ENCODE results near the gene PAAF1.

The PAAF1 gene

GRCh38 chr11:73946798-73947458, 70.1 kb downstream of the PAAF1 start:
- no peak for DNase-seq

DNA sequence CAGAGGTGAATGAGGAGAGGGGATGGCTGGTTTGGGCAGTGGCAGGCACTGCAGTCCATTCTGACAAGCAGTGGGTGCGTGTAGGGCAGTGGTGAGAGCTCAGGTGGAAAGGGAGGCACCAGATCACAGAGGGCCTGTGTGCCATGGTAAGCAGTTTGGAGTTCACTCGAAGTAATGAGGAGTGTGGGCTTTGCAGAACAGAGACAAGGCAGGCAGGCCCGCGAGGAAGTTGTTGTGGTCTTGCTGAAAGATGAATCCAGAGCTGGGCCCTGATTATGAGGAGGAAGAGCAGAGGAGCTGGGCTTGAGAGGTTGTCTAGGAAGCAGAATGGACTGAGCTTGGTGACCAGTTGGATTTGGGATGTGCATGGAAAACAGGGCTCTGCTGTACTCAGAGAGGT, 72.4 kb downstream of the PAAF1 start:
- DNase-seq = no peak

GRCh38 chr11:73949912-73950311, 73.1 kb downstream of the PAAF1 start:
- no peak for DNase-seq

DNA sequence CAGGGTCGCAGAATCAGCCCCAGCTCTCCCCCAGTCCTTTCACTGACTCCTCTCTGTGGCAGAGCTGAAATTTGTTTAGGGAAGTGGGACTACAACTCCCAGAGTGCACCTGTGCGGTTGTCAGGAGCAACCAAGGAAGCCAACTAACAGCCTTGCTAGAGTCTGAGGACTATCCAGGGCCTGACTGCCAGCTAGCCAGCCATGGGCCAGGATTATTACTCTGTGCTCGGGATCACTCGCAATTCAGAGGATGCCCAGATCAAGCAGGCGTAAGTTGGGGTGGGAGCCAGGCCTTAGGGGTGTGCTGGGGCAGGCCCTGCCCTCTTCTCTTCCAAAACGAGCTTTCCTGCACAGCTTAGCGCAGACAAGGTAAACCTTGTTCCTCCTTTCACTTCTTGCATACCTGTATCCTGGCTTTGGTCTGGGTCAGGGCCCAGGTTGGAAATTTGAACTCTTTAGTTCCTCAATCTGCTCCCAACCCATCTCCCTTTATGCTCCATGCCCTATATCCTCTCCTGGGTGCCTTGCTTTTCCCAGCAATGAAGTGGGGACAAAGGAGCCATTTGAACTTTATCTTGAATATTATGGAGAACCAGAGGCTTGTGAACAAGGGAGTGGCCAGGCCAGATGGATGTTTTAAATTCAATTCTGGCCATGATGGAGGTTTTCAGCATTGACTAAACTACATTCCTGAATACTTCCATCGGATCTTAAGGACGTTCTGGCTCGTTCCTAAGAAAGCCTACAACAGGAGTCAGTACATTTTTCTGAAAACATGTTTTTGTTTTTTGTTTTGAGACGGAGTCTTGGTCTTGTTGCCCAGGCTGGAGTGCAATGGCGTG, 74.3 kb downstream of the PAAF1 start, which contains the start of gene DNAJB13:
DNAJB13 (plus strand) TSS at position 158 of the 842 bp plus-strand sequence; CDS start at position 202, 44 bp downstream.
- peak; percentile 87 for DNase-seq

- DNase-seq = no peak
Measured at GRCh38 chr11:73951797-73952196, 75.0 kb downstream of the PAAF1 start.

- no peak for DNase-seq
Measured at GRCh38 chr11:73956876-73957653, 80.3 kb downstream of the PAAF1 start.

- no peak for DNase-seq
Measured at GRCh38 chr11:73957654-73958361, 81.0 kb downstream of the PAAF1 start.

- DNase-seq = no peak
Measured at GRCh38 chr11:73958521-73959141, 81.8 kb downstream of the PAAF1 start.

GRCh38 chr11:73961321-73961720, 84.5 kb downstream of the PAAF1 start:
- DNase-seq = no peak

GRCh38 chr11:73962101-73962705, 85.4 kb downstream of the PAAF1 start:
- no peak for DNase-seq

GRCh38 chr11:73963861-73964260, 87.1 kb downstream of the PAAF1 start:
- no peak for DNase-seq

- DNase-seq = no peak
Measured at GRCh38 chr11:73965076-73965763, 88.4 kb downstream of the PAAF1 start.

DNA sequence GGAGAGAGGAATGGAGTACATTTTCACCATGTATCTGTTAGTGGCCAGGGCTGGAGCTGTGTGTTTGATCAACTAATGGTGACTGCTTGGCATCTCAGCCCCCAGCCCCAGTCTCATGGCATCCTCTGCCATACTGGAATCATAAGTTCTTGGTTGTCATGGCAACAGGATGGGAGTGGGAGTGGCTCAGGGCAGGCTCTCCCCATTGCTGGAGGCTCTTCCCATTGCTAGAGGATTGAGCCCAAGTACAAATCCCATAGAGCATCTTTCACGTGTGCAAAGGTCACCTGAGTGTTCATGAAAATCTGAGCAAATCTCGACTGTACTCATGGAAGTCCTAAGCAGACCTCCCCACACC, 88.9 kb downstream of the PAAF1 start:
- DNase-seq = no peak

GRCh38 chr11:73968356-73968966, 91.7 kb downstream of the PAAF1 start:
- DNase-seq = no peak

- no peak for DNase-seq
Measured at GRCh38 chr11:73969091-73969490, 92.3 kb downstream of the PAAF1 start.

- DNase-seq = no peak
Measured at GRCh38 chr11:73969991-73970800, 93.4 kb downstream of the PAAF1 start.

GRCh38 chr11:73971175-73971719, 94.4 kb downstream of the PAAF1 start:
- no peak for DNase-seq

GRCh38 chr11:73972187-73972586, 95.4 kb downstream of the PAAF1 start:
- DNase-seq = no peak

DNA sequence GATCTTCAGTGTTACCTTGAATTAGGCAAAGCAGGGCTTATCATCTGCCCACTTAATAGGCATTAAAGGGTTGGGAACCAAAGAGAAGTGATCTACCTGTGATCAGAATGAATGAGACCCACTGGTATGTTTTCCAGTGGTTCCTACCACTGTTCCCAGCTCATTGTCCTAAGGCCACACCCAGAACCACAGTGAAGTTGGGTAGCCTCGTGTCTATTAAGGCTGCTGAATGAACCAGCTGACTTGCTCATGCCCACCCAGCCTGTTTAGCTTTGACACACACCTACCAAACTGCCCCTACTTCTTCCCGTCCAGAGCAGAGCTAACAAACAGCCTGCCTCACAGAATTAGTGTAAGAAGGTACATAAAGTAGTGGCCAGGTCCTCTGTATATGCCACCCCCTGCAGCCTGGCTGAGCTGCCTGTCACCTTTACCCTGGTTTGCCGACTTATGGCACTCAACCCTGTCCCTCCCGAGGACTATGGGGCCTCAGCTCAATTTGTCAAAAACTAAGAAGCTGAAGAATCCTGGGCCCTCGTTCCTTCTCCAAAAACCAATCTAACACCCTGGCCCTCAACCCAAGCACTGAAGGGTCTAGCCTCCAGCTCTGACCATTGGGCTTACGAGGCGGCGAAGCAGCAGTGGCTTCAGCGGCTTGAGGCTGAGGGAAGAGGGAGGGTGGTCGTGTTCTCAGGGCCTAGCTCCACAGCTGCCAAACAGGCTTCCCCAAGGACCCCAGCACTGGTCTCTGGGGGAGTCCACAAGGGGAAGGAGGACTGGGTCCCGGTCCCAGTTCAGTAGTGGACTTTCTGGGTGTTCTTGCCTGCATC, 96.0 kb downstream of the PAAF1 start:
- DNase-seq = no peak
